KG1 (cell line): ENCODE measurements around the gene FGGY.
"Not testable (repeated sequence)": the region's sequence is repeated elsewhere in the genome, so short reads cannot be mapped to it uniquely, and the experiment has no call there.

Experiments used
- DNase-seq: peaks from one replicate; lab custom pipeline; 2025; lab: John Stamatoyannopoulos, UW

FGGY gene

GRCh38 chr1:59443310-59443709 is 146.4 kb downstream of the FGGY start:
- no peak for DNase-seq

- DNase-seq, result no peak
Observed at GRCh38 chr1:59444520-59444919, 147.6 kb downstream of the FGGY start.

GRCh38 chr1:59445040-59445439 is 148.1 kb downstream of the FGGY start:
- no peak for DNase-seq

GRCh38 chr1:59446257-59446901 is 149.5 kb downstream of the FGGY start:
- DNase-seq, result no peak

GRCh38 chr1:59452026-59452425 is 155.1 kb downstream of the FGGY start:
- no peak for DNase-seq

GRCh38 chr1:59452559-59452958 is 155.7 kb downstream of the FGGY start:
- DNase-seq, result no peak

- DNase-seq, result no peak
Observed at GRCh38 chr1:59453297-59453968, 156.5 kb downstream of the FGGY start.

- no peak for DNase-seq
Observed at GRCh38 chr1:59455206-59455605, 158.3 kb downstream of the FGGY start.

GRCh38 chr1:59457786-59458185 is 160.9 kb downstream of the FGGY start:
- no peak for DNase-seq

- no peak for DNase-seq
Observed at GRCh38 chr1:59458884-59459283, 162.0 kb downstream of the FGGY start.

- DNase-seq, result not testable (repeated sequence)
Observed at GRCh38 chr1:59462942-59463341, 166.0 kb downstream of the FGGY start.

- not testable (repeated sequence) for DNase-seq
Observed at GRCh38 chr1:59465478-59465877, 168.6 kb downstream of the FGGY start.

- no peak for DNase-seq
Observed at GRCh38 chr1:59468828-59469428, 172.0 kb downstream of the FGGY start.

GRCh38 chr1:59471991-59472570 is 175.2 kb downstream of the FGGY start:
- not testable (repeated sequence) for DNase-seq

- DNase-seq, result no peak
Observed at GRCh38 chr1:59473831-59474230, 176.9 kb downstream of the FGGY start.

- DNase-seq, result no peak
Observed at GRCh38 chr1:59474496-59474895, 177.6 kb downstream of the FGGY start.

GRCh38 chr1:59475737-59476136 is 178.8 kb downstream of the FGGY start:
- no peak for DNase-seq

- DNase-seq, result no peak
Observed at GRCh38 chr1:59477286-59477685, 180.4 kb downstream of the FGGY start.

GRCh38 chr1:59477867-59478266 is 181.0 kb downstream of the FGGY start:
- DNase-seq, result no peak

- no peak for DNase-seq
Observed at GRCh38 chr1:59478822-59479221, 181.9 kb downstream of the FGGY start.

GRCh38 chr1:59480188-59480888 is 183.4 kb downstream of the FGGY start:
- no peak for DNase-seq

GRCh38 chr1:59481881-59482505 is 185.1 kb downstream of the FGGY start:
- DNase-seq, result no peak
